Measurements from ENCODE around the gene PTX4. TPM values are rescaled to one million over a fixed set of nuclear protein-coding genes. Genes with fewer than 3 reads are reported as not detected.

PTX4 gene
- total RNA-seq, 1 experiment from 2014 or later, result not detected

- H3K4ac ChIP-seq (ENCODE audit: low read depth, low read length), result no peak overlapping the region
- no peak overlapping the region for H3K18ac ChIP-seq (ENCODE audit: insufficient read length, low read depth, low read length)
- no peak overlapping the region for H3K27ac ChIP-seq (ENCODE audit: insufficient read length, low read depth, low read length)
- no peaks in the 10 kb centered on the region for H3K23me2 ChIP-seq (ENCODE audit: insufficient read length, low read depth, low read length, poor library complexity, severe bottlenecking)
- H3K4me1 ChIP-seq (ENCODE audit: insufficient read depth, low read length), result no peaks in the 10 kb centered on the region
- no peak overlapping the region for H2BK15ac ChIP-seq (ENCODE audit: low read depth, low read length)
- no peak overlapping the region for H3K56ac ChIP-seq (ENCODE audit: insufficient read length, low read depth, low read length)
- H4K5ac ChIP-seq (ENCODE audit: insufficient read length, low read depth, low read length), result no peak overlapping the region
- no peaks in the 10 kb centered on the region for H3K9me3 ChIP-seq (ENCODE audit: control insufficient read depth, low read depth, low read length)
- no peaks in the 10 kb centered on the region for H4K20me1 ChIP-seq (ENCODE audit: control insufficient read depth, insufficient read depth, insufficient read length)
- Mint-ChIP-seq H3K27me3 (ENCODE audit: low read depth) (no peaks in the 10 kb centered on the region), H3K27ac (no peak overlapping the region; a peak in 1 of 7 replicates), H3K4me1 (no peaks in the 10 kb centered on the region), H3K36me3 (ENCODE audit: insufficient read depth in 1 of 3, low read depth in 3 of 3) (peaks cover 2 to 33% (median 18%) of the 10 kb centered on the region in 3 experiments; a peak in 5 of 7 replicates), H3K9me3 (no peaks in the 10 kb centered on the region), H3K4me3 (no peak overlapping the region)
- TF ChIP-seq CTCF (conservative IDR thresholded peaks at IDR 0.05), result no peak
- no peak overlapping the region for H2BK120ac ChIP-seq (ENCODE audit: low read depth, low read length, poor library complexity, severe bottlenecking)
- no peak overlapping the region for H2BK20ac ChIP-seq (ENCODE audit: low read depth, low read length, poor library complexity, severe bottlenecking)
- no peak overlapping the region for H2BK12ac ChIP-seq (ENCODE audit: insufficient read length, low read depth, low read length)
- no peak overlapping the region for H2AFZ ChIP-seq (ENCODE audit: low read length)
- WGBS (ENCODE audit: extremely low coverage, insufficient read length, low lambda C conversion rate), result no CpG with 5 or more reads among the region's 26 CpGs
- H3K79me1 ChIP-seq (ENCODE audit: insufficient read depth, low read depth, low read length, poor library complexity, severe bottlenecking), result no peaks in the 10 kb centered on the region
- H4K91ac ChIP-seq (ENCODE audit: insufficient read length, low read depth, low read length), result no peak overlapping the region
- no peaks in the 10 kb centered on the region for H3K79me2 ChIP-seq (ENCODE audit: insufficient read depth, low read length)
- no peak overlapping the region for H3K23ac ChIP-seq (ENCODE audit: insufficient read length, low read depth, low read length)
- H3K27me3 ChIP-seq (ENCODE audit: insufficient read depth, low read length), result no peaks in the 10 kb centered on the region
- no peak overlapping the region for H3T11ph ChIP-seq (ENCODE audit: low read length)
- no peak overlapping the region for H4K8ac ChIP-seq (replicated peaks; ENCODE audit: insufficient read length, low read depth, low read length)
- no peak overlapping the region for H3K14ac ChIP-seq (ENCODE audit: insufficient read depth, low read length)
- H2BK5ac ChIP-seq (ENCODE audit: insufficient read length, low read length), result no peak overlapping the region
- H3K9ac ChIP-seq (ENCODE audit: extremely low read depth, insufficient read length, low read length), result no peak overlapping the region
- DNase-seq, result no peak
- H2AK5ac ChIP-seq (ENCODE audit: insufficient read length, low read length), result no peak overlapping the region
- H3K4me2 ChIP-seq (ENCODE audit: insufficient read depth, insufficient read length, low read length), result no peak overlapping the region
Observed at GRCh38 chr16:1458336-1458976, 30.3 kb downstream of the PTX4 start.

All from H9 (cell line).